HCT116 (cell line): ENCODE data around the gene NELL1. TPM values are rescaled to one million over a fixed set of nuclear protein-coding genes. Genes with fewer than 3 reads are reported as not detected.

ENCODE experiments used
- ATAC-seq: fragments of 200-7000 bp; cut with Tn5 transposase; 2 replicates; pipeline ENCODE4 v1.9.1; 2020; ENCODE audit warnings: mild to moderate bottlenecking, moderate library complexity
- BruUV-seq: library from RNA; stranded (reverse); fragments of 400-500 nt; replicated peaks from 2 replicates; lab custom pipeline; 2021; lab: Mats Ljungman, UMichigan
- CTCF ChIA-PET: fragments of 300-600 bp; sonication (Branson Sonifier 250); formaldehyde crosslinking; loops from one replicate; lab custom pipeline; 2021; ENCODE audit warnings: antibody characterized with exemption; lab: Charles Lee
- POLR2A ChIA-PET: fragments of 300-600, 350-600 bp; sonication (Branson Sonifier 250); formaldehyde crosslinking; loops from one replicate; lab custom pipeline; 2021; ENCODE audit warnings: antibody characterized with exemption; lab: Charles Lee
- RAD21 ChIA-PET, 2 experiments: fragments of 300-600 bp; sonication (Branson Sonifier 250); formaldehyde crosslinking; loops; one replicate each; lab custom pipeline; 2023; ENCODE audit warnings: low total read pairs in 2 of 2; ENCODE audit not compliant: uncharacterized antibody in 2 of 2, unreplicated experiment in 2 of 2, low non-redundant PET in 1 of 2; lab: Charles Lee
- DNase-seq: peaks from one replicate; pipeline ENCODE4 v3.0.0-alpha.2; 2010; ENCODE audit warnings: low read depth, low spot score
- H2AFZ ChIP-seq: fragments of 200-600 bp; shearing (Covaris generic), sonication (generic); 2 replicates; pipeline ENCODE4 v1.6.1; 2017; ENCODE audit warnings: low read depth, mixed run types, mixed read lengths, antibody characterized with exemption, low read length; ENCODE audit not compliant: poor library complexity, severe bottlenecking
- H3K27ac ChIP-seq: 2 replicates; pipeline ENCODE4 v1.5.1; 2012; ENCODE audit warnings: low read depth, low read length
- H3K27me3 ChIP-seq: fragments of 200-600 bp; sonication (generic); 2 replicates; pipeline ENCODE4 v1.6.1; 2016; ENCODE audit warnings: mixed run types, low read length, mixed read lengths; ENCODE audit not compliant: insufficient read depth
- H3K36me3 ChIP-seq, 2 experiments: fragments of 200-500 bp in 1 of 2; fragments of 200-600 bp in 1 of 2; sonication (Bioruptor generic) in 1 of 2; sonication (generic) in 1 of 2; 2 replicates each; pipeline versions ENCODE4 v1.5.1 to v1.6.1; 2014 to 2016; ENCODE audit warnings: low read length in 2 of 2, inconsistent platforms in 1 of 2, mixed read lengths in 1 of 2, mixed run types in 1 of 2; ENCODE audit not compliant: insufficient read depth in 2 of 2, control insufficient read depth in 1 of 2
- H3K4me1 ChIP-seq, 2 experiments: fragments of 200-600 bp in 1 of 2; sonication (generic) in 1 of 2; 2 replicates each; pipeline versions ENCODE4 v1.5.1 to v1.6.1; 2012 to 2017; ENCODE audit warnings: low read length in 2 of 2, inconsistent platforms in 1 of 2, mild to moderate bottlenecking in 1 of 2, mixed read lengths in 1 of 2, mixed run types in 1 of 2, moderate library complexity in 1 of 2; ENCODE audit not compliant: insufficient read depth in 2 of 2, control insufficient read depth in 1 of 2
- H3K4me2 ChIP-seq: fragments of 200-600 bp; sonication (generic); 2 replicates; pipeline ENCODE4 v1.6.1; 2017; ENCODE audit warnings: mixed run types, low read length, mixed read lengths
- H3K4me3 ChIP-seq, 2 experiments: fragments of 200-600 bp in 1 of 2; sonication (generic) in 1 of 2; replicated peaks in 1 of 2; 2 replicates each; pipeline ENCODE4 v1.5.1; 2011 to 2016; ENCODE audit warnings: low read length in 2 of 2, control low read depth in 1 of 2, low read depth in 1 of 2, mild to moderate bottlenecking in 1 of 2, mixed read lengths in 1 of 2, mixed run types in 1 of 2
- H3K79me2 ChIP-seq: fragments of 200-600 bp; sonication (generic); 2 replicates; pipeline ENCODE4 v1.6.1; 2017; ENCODE audit warnings: mild to moderate bottlenecking, mixed run types, low read length, moderate library complexity, mixed read lengths; ENCODE audit not compliant: insufficient read depth
- H3K9ac ChIP-seq: fragments of 200-600 bp; sonication (generic); 2 replicates; pipeline ENCODE4 v1.6.1; 2016; ENCODE audit warnings: low read length, mixed read lengths
- H3K9me2 ChIP-seq: fragments of 200-600 bp; sonication (generic), shearing (Covaris generic); 2 replicates; pipeline ENCODE4 v1.6.1; 2017; ENCODE audit warnings: mixed run types, mild to moderate bottlenecking, moderate library complexity; ENCODE audit not compliant: insufficient read depth
- H3K9me3 ChIP-seq, 2 experiments: fragments of 200-500 bp in 1 of 2; fragments of 200-600 bp in 1 of 2; sonication (Bioruptor generic) in 1 of 2; sonication (generic) in 1 of 2; 2 replicates each; pipeline ENCODE4 v1.6.1; 2014 to 2017; ENCODE audit warnings: low read length in 2 of 2, mixed read lengths in 2 of 2, inconsistent platforms in 1 of 2, low read depth in 1 of 2, mild to moderate bottlenecking in 1 of 2, mixed run types in 1 of 2, moderate library complexity in 1 of 2; ENCODE audit not compliant: control insufficient read depth in 1 of 2, insufficient read depth in 1 of 2
- H4K20me1 ChIP-seq: fragments of 200-600 bp; sonication (generic), shearing (Covaris generic); 2 replicates; pipeline ENCODE4 v1.6.1; 2017; ENCODE audit warnings: mixed run types, mild to moderate bottlenecking, moderate library complexity; ENCODE audit not compliant: insufficient read depth
- CEBPB ChIP-seq: IDR thresholded peaks from 2 replicates; pipeline ENCODE4 v1.6.1; 2012; ENCODE audit warnings: low read depth
- ELF1 ChIP-seq: IDR thresholded peaks from 2 replicates; pipeline ENCODE4 v1.6.1; 2012; ENCODE audit warnings: low read depth, borderline replicate concordance
- EZH2 ChIP-seq: fragments of 200-600 bp; sonication (generic); IDR thresholded peaks from 2 replicates; pipeline ENCODE4 v1.6.1; 2017; ENCODE audit warnings: antibody characterized with exemption, mixed run types
- EZH2phosphoT487 ChIP-seq: fragments of 200-600 bp; IDR thresholded peaks from 2 replicates; pipeline ENCODE4 v1.6.1; 2018; ENCODE audit warnings: antibody characterized with exemption, borderline replicate concordance
- JUND ChIP-seq: IDR thresholded peaks from 2 replicates; pipeline ENCODE4 v1.6.1; 2012
- POLR2AphosphoS5 ChIP-seq: IDR thresholded peaks from 2 replicates; pipeline ENCODE4 v1.6.1; 2011; ENCODE audit warnings: mild to moderate bottlenecking, low read depth, low read length, moderate library complexity
- SP1 ChIP-seq: IDR thresholded peaks from 2 replicates; pipeline ENCODE4 v1.6.1; 2012; ENCODE audit warnings: low read depth
- SRF ChIP-seq: IDR thresholded peaks from 2 replicates; pipeline ENCODE4 v1.6.1; 2012; ENCODE audit warnings: low read depth
- TCF7L2 ChIP-seq: IDR thresholded peaks from 2 replicates; pipeline ENCODE4 v1.7.0; 2011; ENCODE audit warnings: borderline replicate concordance, inconsistent platforms; ENCODE audit not compliant: insufficient read depth, insufficient read length; ENCODE audit errors: extremely low read depth
- YY1 ChIP-seq: IDR thresholded peaks from 2 replicates; pipeline ENCODE4 v1.6.1; 2011; ENCODE audit warnings: low read length, low read depth, moderate library complexity, mild to moderate bottlenecking; ENCODE audit not compliant: insufficient replicate concordance; ENCODE audit errors: extremely low read depth
- ZFX ChIP-seq: fragments of 450-650 bp; IDR thresholded peaks from 2 replicates; pipeline ENCODE4 v1.6.1; 2017
- intact Hi-C: fragments of 100-400 bp; cut with micrococcal nuclease; formaldehyde crosslinking; loops from 2 replicates; pipeline ENCODE4 v1.10.0; 2022
- total RNA-seq: library from RNA; stranded (reverse); gene quantifications from one replicate; pipeline ENCODE4 v1.2.1, GENCODE V29; 2021; ENCODE audit not compliant: unreplicated experiment
- TF ChIP-seq, protein P1 (sequence below): IDR thresholded peaks from 2 replicates; pipeline ENCODE4 v1.6.1; 2012
- TF ChIP-seq, protein P2 (sequence below), 3 experiments: fragments of 200-600 bp in 1 of 3; sonication (generic) in 1 of 3; IDR thresholded peaks in 2 of 3; conservative IDR thresholded peaks in 1 of 3; 2 replicates each; pipeline ENCODE4 v1.5.1; 2012 to 2017; ENCODE audit warnings: low read depth in 2 of 3, low read length in 2 of 3, antibody characterized with exemption in 1 of 3, borderline replicate concordance in 1 of 3, control low read depth in 1 of 3, mild to moderate bottlenecking in 1 of 3, mixed read lengths in 1 of 3, mixed run types in 1 of 3, moderate library complexity in 1 of 3; ENCODE audit not compliant: insufficient read depth in 1 of 3
- TF ChIP-seq, protein P3 (sequence below): IDR thresholded peaks from 2 replicates; pipeline ENCODE4 v1.6.1; 2011; ENCODE audit warnings: mild to moderate bottlenecking, low read length, moderate library complexity; ENCODE audit not compliant: insufficient replicate concordance; ENCODE audit errors: extremely low read depth
- TF ChIP-seq, protein P4 (sequence below): IDR thresholded peaks from 2 replicates; pipeline ENCODE4 v1.6.1; 2012

NELL1 gene
- total RNA-seq, 1 experiment from 2014 or later, result not detected

DNA sequence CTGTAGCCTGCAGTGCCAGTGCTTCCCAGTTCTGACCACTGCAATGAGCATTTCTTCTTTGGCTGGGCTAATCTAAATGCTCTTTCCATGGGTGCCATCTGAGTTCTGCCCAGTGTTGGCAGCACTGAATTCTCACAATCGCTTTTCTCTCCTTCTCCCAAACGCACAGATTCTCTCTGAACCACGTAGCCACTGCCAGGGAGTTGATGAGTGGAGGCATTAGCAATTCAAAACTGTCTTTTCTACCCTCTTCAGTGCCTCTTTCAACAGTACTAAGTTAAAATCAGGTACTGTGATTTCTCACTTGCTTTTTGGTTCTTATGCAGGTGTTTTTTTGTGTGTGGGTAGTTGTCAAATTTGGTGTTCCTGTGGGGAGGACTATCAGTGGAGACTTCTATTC is 778.5 kb downstream of the NELL1 start:
- ChIA-PET CTCF (no interaction called here), POLR2A (no interaction called here)

More for the DNA sequence above, 778.5 kb downstream of the NELL1 start:
- Histone ChIP-seq H3K4me1 (no peaks in the 10 kb centered on the region), H3K36me3 (no peaks in the 10 kb centered on the region), H3K79me2 (no peaks in the 10 kb centered on the region), H2AFZ (no peak overlapping the region), H3K9me2 (no peaks in the 10 kb centered on the region), H3K9ac (no peak overlapping the region), H3K4me2 (no peak overlapping the region), H3K27ac (no peak overlapping the region), H3K27me3 (no peaks in the 10 kb centered on the region), H4K20me1 (no peaks in the 10 kb centered on the region), H3K9me3 (peaks cover 4 to 8% of the 10 kb centered on the region in 2 experiments; a peak in 2 of 4 replicates), H3K4me3 (no peak overlapping the region)
- no peak for TF ChIP-seq JUND
- TF ChIP-seq, protein P1, sequence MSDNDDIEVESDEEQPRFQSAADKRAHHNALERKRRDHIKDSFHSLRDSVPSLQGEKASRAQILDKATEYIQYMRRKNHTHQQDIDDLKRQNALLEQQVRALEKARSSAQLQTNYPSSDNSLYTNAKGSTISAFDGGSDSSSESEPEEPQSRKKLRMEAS, result no peak
- TF ChIP-seq EZH2phosphoT487, result no peak
- no peak for TF ChIP-seq SRF
- no peak for TF ChIP-seq TCF7L2
- no peak for TF ChIP-seq POLR2AphosphoS5
- TF ChIP-seq, protein P2, sequence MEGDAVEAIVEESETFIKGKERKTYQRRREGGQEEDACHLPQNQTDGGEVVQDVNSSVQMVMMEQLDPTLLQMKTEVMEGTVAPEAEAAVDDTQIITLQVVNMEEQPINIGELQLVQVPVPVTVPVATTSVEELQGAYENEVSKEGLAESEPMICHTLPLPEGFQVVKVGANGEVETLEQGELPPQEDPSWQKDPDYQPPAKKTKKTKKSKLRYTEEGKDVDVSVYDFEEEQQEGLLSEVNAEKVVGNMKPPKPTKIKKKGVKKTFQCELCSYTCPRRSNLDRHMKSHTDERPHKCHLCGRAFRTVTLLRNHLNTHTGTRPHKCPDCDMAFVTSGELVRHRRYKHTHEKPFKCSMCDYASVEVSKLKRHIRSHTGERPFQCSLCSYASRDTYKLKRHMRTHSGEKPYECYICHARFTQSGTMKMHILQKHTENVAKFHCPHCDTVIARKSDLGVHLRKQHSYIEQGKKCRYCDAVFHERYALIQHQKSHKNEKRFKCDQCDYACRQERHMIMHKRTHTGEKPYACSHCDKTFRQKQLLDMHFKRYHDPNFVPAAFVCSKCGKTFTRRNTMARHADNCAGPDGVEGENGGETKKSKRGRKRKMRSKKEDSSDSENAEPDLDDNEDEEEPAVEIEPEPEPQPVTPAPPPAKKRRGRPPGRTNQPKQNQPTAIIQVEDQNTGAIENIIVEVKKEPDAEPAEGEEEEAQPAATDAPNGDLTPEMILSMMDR (IDR thresholded peaks at IDR 0.05 in 2 of 3, conservative IDR thresholded peaks at IDR 0.05 in 1 of 3; ENCODE audit: borderline replicate concordance in 1 of 3, insufficient read depth in 1 of 3, low read depth in 2 of 3, low read length in 2 of 3), result no peak
- no peak for TF ChIP-seq ZFX
- no peak for TF ChIP-seq SP1
- no peak for TF ChIP-seq CEBPB
- TF ChIP-seq, protein P3, sequence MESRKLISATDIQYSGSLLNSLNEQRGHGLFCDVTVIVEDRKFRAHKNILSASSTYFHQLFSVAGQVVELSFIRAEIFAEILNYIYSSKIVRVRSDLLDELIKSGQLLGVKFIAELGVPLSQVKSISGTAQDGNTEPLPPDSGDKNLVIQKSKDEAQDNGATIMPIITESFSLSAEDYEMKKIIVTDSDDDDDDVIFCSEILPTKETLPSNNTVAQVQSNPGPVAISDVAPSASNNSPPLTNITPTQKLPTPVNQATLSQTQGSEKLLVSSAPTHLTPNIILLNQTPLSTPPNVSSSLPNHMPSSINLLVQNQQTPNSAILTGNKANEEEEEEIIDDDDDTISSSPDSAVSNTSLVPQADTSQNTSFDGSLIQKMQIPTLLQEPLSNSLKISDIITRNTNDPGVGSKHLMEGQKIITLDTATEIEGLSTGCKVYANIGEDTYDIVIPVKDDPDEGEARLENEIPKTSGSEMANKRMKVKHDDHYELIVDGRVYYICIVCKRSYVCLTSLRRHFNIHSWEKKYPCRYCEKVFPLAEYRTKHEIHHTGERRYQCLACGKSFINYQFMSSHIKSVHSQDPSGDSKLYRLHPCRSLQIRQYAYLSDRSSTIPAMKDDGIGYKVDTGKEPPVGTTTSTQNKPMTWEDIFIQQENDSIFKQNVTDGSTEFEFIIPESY, result no peak
- TF ChIP-seq, protein P4, sequence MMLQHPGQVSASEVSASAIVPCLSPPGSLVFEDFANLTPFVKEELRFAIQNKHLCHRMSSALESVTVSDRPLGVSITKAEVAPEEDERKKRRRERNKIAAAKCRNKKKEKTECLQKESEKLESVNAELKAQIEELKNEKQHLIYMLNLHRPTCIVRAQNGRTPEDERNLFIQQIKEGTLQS, result no peak
- TF ChIP-seq ELF1, result no peak
- no peak for TF ChIP-seq YY1
- no peak for TF ChIP-seq EZH2
- DNase-seq (no peak), ATAC-seq (no peak)
- RAD21 ChIA-PET, result no interaction called here
- BruUV-seq, result no TSS peak
- intact Hi-C loops, result no loop called here
